HG03469 (cell line): Measurements from ENCODE around the gene GUCA2B.

Experiments
- ATAC-seq: cut with Tn5 transposase; IDR thresholded peaks from one replicate; pipeline ENCODE4 v1.9.1; 2021; ENCODE audit warnings: mild to moderate bottlenecking, moderate library complexity, moderate number of reproducible peaks; ENCODE audit not compliant: unreplicated experiment

GUCA2B gene

DNA sequence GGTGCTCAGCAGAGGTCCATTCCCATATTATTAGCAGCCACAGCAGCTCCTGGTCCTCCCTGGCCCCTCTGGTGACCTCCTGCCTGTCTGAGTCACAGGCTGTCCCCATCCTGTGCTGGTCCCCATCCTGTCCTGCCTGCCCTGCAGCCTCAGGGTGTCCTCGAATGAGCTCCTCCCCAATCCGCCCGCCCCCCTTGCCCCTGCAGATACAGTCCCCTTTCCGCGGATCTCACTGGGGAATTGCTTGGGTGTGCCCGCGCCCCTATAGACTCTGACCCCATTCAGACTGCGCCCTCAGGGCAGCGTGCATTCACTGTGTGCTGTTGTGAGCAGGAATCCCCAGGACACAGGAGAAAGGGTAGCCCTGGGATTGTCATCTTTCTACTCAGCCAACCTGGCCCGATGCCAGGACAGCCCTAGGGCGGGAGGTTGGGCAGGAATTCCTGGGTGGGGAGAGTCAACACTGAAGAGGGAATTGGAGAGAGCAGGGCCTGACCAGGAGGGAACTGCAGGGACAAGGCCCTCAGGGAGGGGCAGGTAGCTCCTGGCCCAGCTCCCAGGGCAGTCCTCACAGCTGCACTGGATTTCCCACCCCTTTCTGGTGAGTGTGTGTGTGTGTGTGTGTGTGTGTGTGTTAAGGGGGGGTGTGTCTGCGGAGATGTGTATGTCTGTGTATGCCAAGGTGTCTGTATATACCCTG is 12.5 kb downstream of the GUCA2B start:
- no peak for ATAC-seq

- ATAC-seq = no peak
Observed at GRCh38 chr1:42167611-42168390, 14.6 kb downstream of the GUCA2B start.

- no peak for ATAC-seq
Observed at GRCh38 chr1:42168391-42168670, 15.1 kb downstream of the GUCA2B start.

DNA sequence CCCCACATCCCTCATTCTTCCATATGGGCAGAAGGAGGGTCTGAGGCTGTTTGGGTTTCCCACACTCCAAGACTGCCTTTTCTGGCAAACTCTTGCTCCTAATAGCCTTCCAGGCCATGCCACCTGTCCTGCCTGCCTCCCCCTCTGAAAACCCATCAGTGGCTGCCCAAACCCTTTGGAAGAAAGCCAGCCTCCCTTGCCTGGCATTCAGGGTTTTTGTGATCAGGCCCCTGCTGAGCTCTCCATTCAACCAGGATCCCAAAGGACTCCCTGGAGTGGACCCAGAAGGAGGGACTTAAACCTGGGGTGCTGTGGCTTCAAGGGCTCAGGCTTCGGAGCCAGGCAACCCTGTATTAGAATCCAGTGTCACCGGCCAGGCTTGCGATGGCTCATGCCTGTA is 15.6 kb downstream of the GUCA2B start:
- ATAC-seq = no peak

- ATAC-seq = no peak
Observed at GRCh38 chr1:42170779-42171621, 17.8 kb downstream of the GUCA2B start.

DNA sequence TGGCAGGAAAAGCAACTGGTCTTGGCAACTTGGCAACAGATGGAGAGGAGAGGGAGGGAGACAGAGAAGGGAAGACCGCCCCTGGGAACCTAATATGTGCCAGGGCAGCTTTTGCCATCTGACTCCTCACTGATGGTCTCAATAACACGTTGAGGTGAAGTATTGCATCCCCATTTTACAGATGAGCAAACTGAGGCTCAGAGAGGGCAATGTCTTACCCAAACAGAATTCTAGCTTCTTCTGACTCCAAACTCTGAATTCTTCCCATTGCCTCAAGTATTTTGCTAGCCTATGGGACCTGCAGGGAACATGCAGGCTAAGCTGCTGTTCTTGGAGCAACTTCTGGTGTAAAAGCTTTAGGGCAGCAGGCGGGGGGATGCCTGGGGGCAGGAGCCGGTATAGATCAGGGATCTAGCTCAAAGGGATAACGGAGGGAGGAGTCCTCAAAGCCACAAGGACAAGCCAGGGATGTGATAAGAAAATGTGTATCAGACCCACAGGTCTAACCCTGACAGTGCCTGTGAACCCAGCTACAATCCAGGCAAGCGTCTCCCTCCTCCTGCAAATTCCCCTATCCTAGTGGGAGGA is 18.6 kb downstream of the GUCA2B start:
- no peak for ATAC-seq

DNA sequence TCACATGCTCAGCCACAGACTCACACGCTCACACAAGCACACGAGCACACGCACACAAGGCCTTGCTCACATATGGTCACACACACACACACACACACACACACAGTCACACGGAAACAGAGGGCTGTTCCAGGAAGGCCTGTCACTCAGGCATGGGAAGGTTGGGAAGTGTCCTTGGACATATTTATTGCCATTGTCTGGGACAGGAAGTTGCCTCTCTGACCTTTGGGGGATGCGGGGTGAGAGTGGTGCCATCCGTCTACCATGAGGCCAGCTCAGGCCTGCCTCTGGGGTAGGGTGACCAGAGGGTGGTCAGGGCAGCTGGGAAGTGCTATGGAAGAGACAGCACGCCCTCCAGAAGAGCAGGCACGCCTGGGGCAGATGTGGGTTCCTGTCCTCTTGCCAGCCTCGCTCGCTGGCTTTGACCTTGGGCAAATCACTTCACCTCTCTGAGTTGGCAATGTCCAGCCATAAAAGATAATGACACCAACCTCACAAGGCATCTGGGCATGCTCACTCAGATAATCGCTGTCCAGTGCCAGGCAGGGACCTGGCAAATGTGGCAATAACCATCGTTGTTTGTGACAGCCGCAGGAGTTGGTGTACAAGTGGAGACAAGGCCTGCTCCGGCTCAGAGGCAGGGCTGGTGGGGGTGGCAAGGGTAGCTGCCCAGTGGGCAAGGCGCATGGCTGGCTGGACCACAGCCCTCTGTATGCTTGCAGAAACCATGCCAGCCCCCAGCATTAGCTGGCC is 19.3 kb downstream of the GUCA2B start:
- ATAC-seq = no peak

DNA sequence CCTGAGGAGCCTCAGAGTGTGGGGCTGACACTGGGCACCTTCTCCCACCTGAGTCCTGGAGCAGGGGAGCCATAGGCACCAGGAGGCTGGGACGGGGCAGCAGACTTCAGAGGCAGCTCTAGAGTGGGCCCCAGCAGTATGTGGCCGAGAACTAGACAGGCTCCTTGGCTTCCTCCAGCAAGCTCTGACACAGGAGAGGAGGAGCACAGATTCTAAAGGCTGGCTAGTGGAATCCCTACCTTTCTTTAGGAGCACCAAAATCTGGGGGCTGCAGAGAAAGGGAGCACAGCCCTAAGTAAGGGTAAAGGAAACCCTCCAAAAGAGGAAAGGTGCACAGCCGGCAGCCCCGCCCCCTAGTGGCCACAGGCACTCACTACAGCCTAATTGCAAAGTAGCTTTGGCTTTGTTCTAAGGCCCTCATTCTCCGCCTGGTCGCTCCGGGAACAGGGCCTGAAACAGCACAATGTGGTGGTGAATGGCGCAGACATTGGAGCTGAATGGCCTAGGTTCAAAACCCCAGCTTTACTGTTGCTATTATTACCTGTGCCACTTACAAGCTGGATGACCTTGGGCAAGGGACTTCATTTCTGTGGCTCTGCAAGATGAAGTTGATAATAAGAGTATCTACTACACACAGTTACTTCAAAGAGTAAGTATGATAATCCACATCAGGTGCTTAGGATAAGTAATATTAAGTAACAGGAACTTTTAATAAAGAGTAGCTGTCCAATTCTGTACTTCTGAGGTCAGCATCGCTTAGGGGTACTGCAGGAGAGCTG is 20.1 kb downstream of the GUCA2B start:
- ATAC-seq = no peak

DNA sequence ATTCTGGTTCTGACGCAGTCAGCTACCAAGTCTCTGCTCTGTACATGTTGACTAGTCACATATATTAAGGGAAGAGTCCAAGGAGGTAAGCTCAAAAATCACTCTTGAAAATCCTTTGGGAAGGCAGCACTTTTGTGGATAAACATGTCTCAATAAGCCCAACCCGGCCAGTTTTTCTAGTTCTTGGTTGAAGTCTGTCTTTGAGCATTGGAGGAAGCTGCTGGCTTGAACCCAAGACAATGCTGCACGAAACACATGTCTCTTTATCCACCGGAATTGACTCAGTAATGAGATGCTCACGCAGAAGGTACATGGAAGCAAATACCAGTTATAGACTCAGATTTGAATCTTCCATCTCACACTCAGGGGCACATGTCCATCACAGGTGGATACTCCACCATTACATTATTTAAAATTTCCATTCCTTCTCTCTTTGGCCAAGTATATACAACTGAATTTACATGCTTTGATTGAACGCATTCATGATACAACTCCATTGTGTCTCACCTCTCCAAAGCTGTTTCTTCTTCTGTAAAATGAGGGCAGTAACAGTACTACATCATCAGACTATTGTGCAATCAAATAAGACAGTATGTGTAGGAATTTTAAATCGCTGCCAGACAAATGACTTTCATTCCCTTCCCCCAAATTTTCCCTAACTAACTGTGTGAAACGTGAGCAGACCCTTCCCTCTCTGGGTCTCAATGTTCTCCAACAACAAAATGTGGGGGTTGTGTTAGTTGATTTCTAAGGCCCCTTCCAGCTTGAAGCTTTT is 20.9 kb downstream of the GUCA2B start:
- ATAC-seq = no peak

- ATAC-seq = no peak
Observed at GRCh38 chr1:42175314-42176054, 22.3 kb downstream of the GUCA2B start.

DNA sequence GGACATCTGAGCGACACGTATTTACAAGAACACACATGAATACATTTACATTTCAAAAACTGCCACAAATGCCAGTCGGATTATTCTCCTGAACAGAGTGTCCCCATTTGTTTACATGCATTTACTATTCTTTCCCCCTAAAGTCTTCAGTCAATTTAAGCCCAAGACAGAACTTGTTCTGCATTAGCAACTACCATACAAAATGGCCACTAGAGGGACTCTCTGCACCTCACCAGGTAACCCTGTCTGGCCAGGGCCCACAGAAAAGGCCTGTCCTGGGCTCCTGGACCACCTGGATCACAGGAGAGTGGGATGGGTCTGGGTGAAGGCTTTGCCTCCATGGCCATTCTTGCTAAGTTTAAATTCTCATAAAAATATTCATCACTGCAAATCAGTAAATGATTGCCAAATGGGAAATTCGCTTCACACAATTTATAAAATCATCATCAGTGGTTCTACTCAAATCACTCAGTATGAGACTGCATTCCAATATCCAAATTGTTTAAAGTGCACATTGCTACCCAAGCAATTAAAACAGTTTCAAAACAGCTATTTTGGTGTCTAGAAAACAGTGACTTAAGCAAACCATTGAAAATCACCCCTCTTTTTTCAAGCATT is 23.8 kb downstream of the GUCA2B start:
- no peak for ATAC-seq

DNA sequence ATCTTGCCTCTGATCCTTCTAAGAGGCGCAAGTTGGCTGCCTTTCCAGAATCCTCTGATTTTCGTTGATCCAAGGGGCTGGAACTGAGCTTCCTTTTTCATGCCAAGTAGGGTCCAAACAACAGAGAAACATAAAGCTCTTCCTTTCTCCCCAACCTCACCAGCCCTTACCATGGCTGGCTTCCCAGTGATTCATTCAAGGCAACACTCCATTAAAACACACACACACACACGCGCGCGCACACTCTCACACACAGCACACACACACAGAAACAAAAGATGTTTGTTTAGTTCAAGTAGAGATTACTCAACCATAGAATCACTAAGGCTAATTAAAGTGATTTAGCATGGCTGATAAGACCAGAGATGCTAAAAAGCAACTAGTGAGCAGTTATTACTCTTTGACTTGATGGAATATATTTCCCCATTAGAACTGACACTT is 24.4 kb downstream of the GUCA2B start:
- no peak for ATAC-seq

- ATAC-seq = no peak
Observed at GRCh38 chr1:42178249-42178648, 25.0 kb downstream of the GUCA2B start.

- no peak for ATAC-seq
Observed at GRCh38 chr1:42179275-42179674, 26.1 kb downstream of the GUCA2B start.

DNA sequence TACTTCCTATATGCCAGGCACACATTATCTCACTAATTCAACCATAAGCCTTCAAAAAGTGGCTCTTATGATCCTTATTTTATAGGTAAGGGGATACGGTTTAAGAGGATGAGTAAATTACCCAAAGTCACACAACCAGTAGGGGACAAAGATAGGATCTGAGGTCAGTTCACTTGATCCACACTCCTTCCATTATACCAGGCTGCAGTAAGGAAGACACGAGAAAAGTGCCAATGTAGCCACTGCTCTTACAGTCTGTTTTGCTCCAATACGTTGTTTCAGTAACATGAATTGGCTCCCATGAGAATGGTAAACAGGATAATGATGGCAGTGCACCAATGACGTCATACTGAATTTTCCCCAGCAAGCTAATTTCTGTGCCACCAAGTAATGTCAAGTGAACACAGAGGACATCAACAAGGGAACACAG is 26.7 kb downstream of the GUCA2B start:
- no peak for ATAC-seq

DNA sequence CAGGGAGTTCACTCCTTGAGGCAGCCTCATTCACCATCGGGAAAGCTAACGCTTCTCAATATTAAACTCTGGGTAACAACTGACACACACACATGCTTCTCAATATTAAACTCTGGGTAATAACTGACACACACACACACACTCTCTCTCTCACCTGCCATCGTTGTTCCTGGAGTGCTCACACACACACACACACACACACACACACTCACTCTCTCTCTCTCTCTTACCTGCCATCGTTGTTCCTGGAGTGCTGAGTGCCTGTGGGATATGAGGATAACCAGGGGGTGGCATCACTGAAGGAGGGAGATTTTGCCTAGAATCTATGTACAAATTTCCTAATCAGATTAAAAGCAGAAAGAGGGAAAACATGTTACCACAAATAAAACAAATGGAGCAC is 28.5 kb downstream of the GUCA2B start:
- no peak for ATAC-seq

DNA sequence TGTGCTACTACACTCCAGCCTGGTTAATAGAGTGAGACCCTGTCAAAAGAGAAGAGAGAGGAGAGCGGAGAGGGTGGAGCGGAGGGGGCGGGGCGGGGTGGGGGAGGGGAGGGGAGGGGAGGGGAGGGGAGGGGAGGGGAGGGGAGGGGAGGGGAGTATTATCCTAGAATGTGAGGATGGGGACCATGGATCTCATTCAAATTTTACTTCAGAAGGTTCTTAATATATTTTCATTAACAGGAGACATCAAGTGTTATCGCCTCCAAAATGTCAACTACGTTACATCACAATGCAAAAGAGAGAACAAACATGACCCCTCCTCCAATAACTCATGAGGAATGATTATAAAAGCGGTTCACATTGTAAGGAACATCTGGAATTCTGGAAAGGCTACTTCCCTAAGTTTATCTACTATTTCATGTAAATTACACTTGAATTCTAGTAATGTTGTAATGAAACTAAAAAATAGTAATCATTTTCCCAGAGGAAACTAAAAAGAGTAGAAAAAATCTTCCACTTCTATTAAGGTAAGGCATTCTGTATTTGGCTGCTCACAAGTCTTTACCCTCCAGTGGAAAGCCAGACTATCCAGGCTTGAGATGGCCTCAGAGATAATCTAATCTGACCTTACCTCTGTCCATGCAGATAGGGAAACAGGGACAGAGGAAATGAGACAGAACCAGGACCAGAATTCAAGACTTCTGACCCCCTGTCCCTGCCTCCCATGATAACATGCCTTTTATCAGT is 30.2 kb downstream of the GUCA2B start:
- ATAC-seq = no peak
